GM12878 (cell line): ENCODE data around the gene SPRY2. TPM values are rescaled to one million over a fixed set of nuclear protein-coding genes. Genes with fewer than 3 reads are reported as not detected.

ENCODE experiments used
- ATAC-seq: fragments of 200-7000 bp; cut with Tn5 transposase; 3 replicates; pipeline ENCODE4 v1.9.1; 2020; ENCODE audit warnings: mild to moderate bottlenecking, moderate library complexity
- BruUV-seq: library from RNA; stranded (reverse); fragments of 400-500 nt; replicated peaks from 2 replicates; lab custom pipeline; 2021; lab: Mats Ljungman, UMichigan
- CTCF ChIA-PET: fragments of 300-600 bp; sonication (Branson Sonifier 250); formaldehyde crosslinking; extraction: SDS; loops from one replicate; lab custom pipeline; 2021; ENCODE audit warnings: inconsistent platforms; lab: Yijun Ruan, JAX
- POLR2A ChIA-PET: fragments of 350-600 bp; formaldehyde crosslinking; extraction: SDS; loops from one replicate; lab custom pipeline; 2021; ENCODE audit warnings: inconsistent platforms; lab: Charles Lee
- RAD21 ChIA-PET: fragments of 300-600 bp; sonication (Branson Sonifier 250); formaldehyde crosslinking; loops from one replicate; lab custom pipeline; 2023; ENCODE audit warnings: antibody characterized with exemption; ENCODE audit not compliant: unreplicated experiment; lab: Charles Lee
- SMC1A ChIA-PET: fragments of 300-600 bp; sonication (Branson Sonifier 250); formaldehyde crosslinking; loops from one replicate; lab custom pipeline; 2023; ENCODE audit not compliant: unreplicated experiment, uncharacterized antibody; lab: Charles Lee
- DNase-seq: peaks from one replicate; pipeline ENCODE4 v3.0.0-alpha.2; 2011; ENCODE audit warnings: low read depth, low spot score
- FAIRE-seq: peaks from 3 replicates; lab custom pipeline; 2011; peaks lifted over from hg19 to GRCh38; lab: Jason Lieb, UNC
- H2AFZ ChIP-seq: 2 replicates; pipeline ENCODE4 v1.6.0; 2011; ENCODE audit warnings: low read depth, low read length, control low read depth; ENCODE audit not compliant: control insufficient read depth
- H3K27ac ChIP-seq: 2 replicates; pipeline ENCODE4 v1.5.1; 2011; ENCODE audit warnings: control low read depth; ENCODE audit not compliant: control insufficient read depth, insufficient read depth
- H3K27me3 ChIP-seq, 2 experiments: replicated peaks in 1 of 2; 2 replicates each; pipeline versions ENCODE4 v1.6.0 to v1.6.1; 2011; ENCODE audit warnings: low read length in 1 of 2; ENCODE audit not compliant: control insufficient read depth in 2 of 2, insufficient read depth in 2 of 2
- H3K36me3 ChIP-seq, 2 experiments: 2 replicates each; pipeline ENCODE4 v1.5.1; 2011; ENCODE audit warnings: low read length in 1 of 2; ENCODE audit not compliant: control insufficient read depth in 2 of 2, insufficient read depth in 2 of 2
- H3K4me1 ChIP-seq: 2 replicates; pipeline ENCODE4 v1.6.1; 2011; ENCODE audit warnings: mild to moderate bottlenecking, low read length, moderate library complexity, mixed read lengths; ENCODE audit not compliant: control insufficient read depth, insufficient read depth
- H3K4me2 ChIP-seq: 2 replicates; pipeline ENCODE4 v1.6.0; 2011; ENCODE audit warnings: control low read depth; ENCODE audit not compliant: control insufficient read depth, insufficient read depth
- H3K4me3 ChIP-seq: fragments of 200-600 bp; sonication (generic); 2 replicates; pipeline ENCODE4 v1.5.1; 2016
- H3K79me2 ChIP-seq: 2 replicates; pipeline ENCODE4 v1.6.0; 2011; ENCODE audit warnings: low read length; ENCODE audit not compliant: control insufficient read depth, insufficient read depth
- H3K9ac ChIP-seq: 2 replicates; pipeline ENCODE4 v1.8.0; 2011; ENCODE audit warnings: low read length, control low read depth, mixed read lengths; ENCODE audit not compliant: control insufficient read depth, insufficient read depth
- H3K9me3 ChIP-seq: replicated peaks from 3 replicates; pipeline ENCODE4 v1.5.1; 2011; ENCODE audit warnings: mild to moderate bottlenecking, low read length; ENCODE audit not compliant: control insufficient read depth, insufficient read depth
- H4K20me1 ChIP-seq: 2 replicates; pipeline ENCODE4 v1.6.0; 2011; ENCODE audit not compliant: control insufficient read depth, insufficient read depth
- CEBPZ ChIP-seq: fragments of 150-350 bp; IDR thresholded peaks from 2 replicates; pipeline ENCODE4 v1.6.1; 2016; ENCODE audit warnings: low read depth, low read length
- CHD4 ChIP-seq: fragments of 200-600 bp; sonication (generic); IDR thresholded peaks from 2 replicates; pipeline ENCODE4 v1.6.1; 2016; ENCODE audit warnings: mild to moderate bottlenecking
- FOXK2 ChIP-seq: fragments of 450-650 bp; IDR thresholded peaks from 2 replicates; pipeline ENCODE4 v1.6.1; 2017; ENCODE audit warnings: mild to moderate bottlenecking, moderate library complexity
- HCFC1 ChIP-seq: fragments of 150-350 bp; IDR thresholded peaks from 2 replicates; pipeline ENCODE4 v1.6.1; 2014; ENCODE audit warnings: low read length
- KDM1A ChIP-seq: fragments of 200-600 bp; sonication (generic); IDR thresholded peaks from 2 replicates; pipeline ENCODE4 v1.6.1; 2016; ENCODE audit warnings: borderline replicate concordance
- TAF1 ChIP-seq: IDR thresholded peaks from 2 replicates; pipeline ENCODE4 v1.6.1; 2011; ENCODE audit warnings: mild to moderate bottlenecking, low read depth, low read length, borderline replicate concordance
- ZBTB11 ChIP-seq: fragments of 450-650 bp; formaldehyde crosslinking; IDR thresholded peaks from 2 replicates; pipeline ENCODE4 v1.5.0; 2022; ENCODE audit warnings: mild to moderate bottlenecking, missing genetic modification characterization
- ZBTB33 ChIP-seq: fragments of 450-650 bp; IDR thresholded peaks from 2 replicates; pipeline ENCODE4 v1.6.1; 2017; ENCODE audit warnings: mild to moderate bottlenecking
- ZNF207 ChIP-seq: fragments of 450-650 bp; IDR thresholded peaks from 2 replicates; pipeline ENCODE4 v1.6.1; 2014; ENCODE audit warnings: antibody characterized with exemption, mild to moderate bottlenecking, borderline replicate concordance
- ZNF24 ChIP-seq: fragments of 450-650 bp; IDR thresholded peaks from 2 replicates; pipeline ENCODE4 v1.6.1; 2017; ENCODE audit warnings: antibody characterized with exemption, mild to moderate bottlenecking
- WGBS: methylation state at CpG from one replicate; pipeline ENCODE4 v1.1.6; 2016; ENCODE audit warnings: low lambda C conversion rate; ENCODE audit not compliant: insufficient replicate concordance, insufficient coverage; ENCODE audit errors: missing lambda C conversion rate; 5-methylcytosine and 5-hydroxymethylcytosine counted together
- in situ Hi-C: fragments of 300-500 bp; cut with MboI; formaldehyde crosslinking; loops from 9 replicates; pipeline ENCODE4 v1.14.3; 2018; ENCODE audit warnings: mixed read lengths
- intact Hi-C: fragments of 100-400 bp; cut with micrococcal nuclease; formaldehyde crosslinking; loops from one replicate; pipeline ENCODE4 v1.14.2; 2022; ENCODE audit not compliant: unreplicated experiment
- polyA plus RNA-seq, 11 experiments: library from polyadenylated mRNA; depleted of rRNA in 4 of 11; unstranded in 6 of 11; stranded (reverse) in 5 of 11; fragments of >200 nt; fragmentation: Nextera tagmentation in 4 of 11; fragmentation: Illumina TruSeq in 1 of 11; extraction: Ambion mirVana in 4 of 11; extraction: Trizol in 1 of 11; gene quantifications; 1 replicate in 1 of 11; 2 replicates in 10 of 11; pipeline versions ENCODE4 v1.2.1 to v1.2.3, GENCODE V29; 2011 to 2016; ENCODE audit warnings: inconsistent platforms in 2 of 11, missing spikeins in 2 of 11, low read depth in 1 of 11
- total RNA-seq, 4 experiments: library from RNA; depleted of rRNA in 3 of 4; stranded (reverse); fragments of >200 nt in 3 of 4; fragmentation: Illumina TruSeq in 1 of 4; extraction: Trizol in 1 of 4; gene quantifications; 2 replicates each; pipeline versions ENCODE4 v1.2.1 to v1.2.3, GENCODE V29; 2013 to 2021

SPRY2 gene
- total and polyA plus RNA-seq, 10 of the 15 experiments (the other 5 are each of a cell fraction or from before 2014, with no cell fraction given), result 1.8 to 82.1 (median 9.2) TPM

- Histone ChIP-seq H2AFZ (no peak overlapping the region), H3K4me3 (no peak overlapping the region), H3K9ac (no peak overlapping the region), H4K20me1 (no peaks in the 10 kb centered on the region), H3K4me2 (no peak overlapping the region), H3K9me3 (no peaks in the 10 kb centered on the region), H3K27ac (no peak overlapping the region), H3K36me3 (no peaks in the 10 kb centered on the region), H3K79me2 (no peaks in the 10 kb centered on the region), H3K27me3 (no peaks in the 10 kb centered on the region), H3K4me1 (no peaks in the 10 kb centered on the region)
- POLR2A ChIA-PET, result no interaction called here
- SMC1A ChIA-PET, result interaction anchor here (0.6 to 1.7 kb wide), 4 partner anchors 9 to 22 kb away, joined by 3 to 4 read pairs (median 3); no protein-coding TSS in a partner anchor
- RAD21 ChIA-PET, result interaction anchor here (1.6 kb wide), 1 partner anchor 15 kb away, joined by 3 read pairs; no protein-coding TSS in a partner anchor
- DNase-seq (no peak), FAIRE-seq (no peak), ATAC-seq (no peak)
- intact Hi-C loops, result no loop called here
- in situ Hi-C loops, result no loop called here
- WGBS, result 5% methylated on average over 1 of the region's 1 CpG
- no TSS peak for BruUV-seq
- CTCF ChIA-PET, result no interaction called here
- TF ChIP-seq CEBPZ (no peak), TAF1 (no peak), HCFC1 (no peak), ZNF24 (no peak), ZBTB11 (CRISPR knock-in tag) (no peak), KDM1A (no peak), ZBTB33 (no peak), FOXK2 (no peak), ZNF207 (no peak), CHD4 (no peak)
Observed at GRCh38 chr13:80290591-80290990, 50.3 kb downstream of the SPRY2 start.
